Measurements from ENCODE around the gene CYP19A1.

Gene CYP19A1

GRCh38 chr15:51356983-51357382 is 18.6 kb upstream of the CYP19A1 start:
- DNase-seq: no peak

- DNase-seq: no peak
Observed at GRCh38 chr15:51356147-51356546, 17.8 kb upstream of the CYP19A1 start.

GRCh38 chr15:51355096-51355495 is 16.7 kb upstream of the CYP19A1 start:
- DNase-seq: no peak

GRCh38 chr15:51353976-51354375 is 15.6 kb upstream of the CYP19A1 start:
- no peak for DNase-seq

- DNase-seq: no peak
Observed at GRCh38 chr15:51350723-51351122, 12.3 kb upstream of the CYP19A1 start.

- DNase-seq: no peak
Observed at GRCh38 chr15:51349156-51349844, 10.9 kb upstream of the CYP19A1 start.

GRCh38 chr15:51348688-51349087 is 10.3 kb upstream of the CYP19A1 start:
- DNase-seq: no peak

GRCh38 chr15:51346136-51346535 is 7.7 kb upstream of the CYP19A1 start:
- DNase-seq: no peak

GRCh38 chr15:51343466-51343865 is 5.1 kb upstream of the CYP19A1 start:
- DNase-seq: no peak

GRCh38 chr15:51342227-51342999 is 4.0 kb upstream of the CYP19A1 start:
- no peak for DNase-seq

GRCh38 chr15:51341366-51342226 is 3.2 kb upstream of the CYP19A1 start, which contains the start of gene GLDN:
Gene GLDN, plus strand, starts transcription at chr15:51341655. Its CDS starts 30 bp downstream, at chr15:51341685.
- peak; percentile 13 for DNase-seq

- no peak for DNase-seq
Observed at GRCh38 chr15:51335538-51336410, 2.6 kb downstream of the CYP19A1 start.

- no peak for DNase-seq
Observed at GRCh38 chr15:51335087-51335486, 3.3 kb downstream of the CYP19A1 start.

GRCh38 chr15:51334011-51334451 is 4.4 kb downstream of the CYP19A1 start:
- no peak for DNase-seq

GRCh38 chr15:51333571-51333970 is 4.8 kb downstream of the CYP19A1 start:
- DNase-seq: no peak

- peak; percentile 30 for DNase-seq
Observed at GRCh38 chr15:51332206-51333147, 5.9 kb downstream of the CYP19A1 start.

- no peak for DNase-seq
Observed at GRCh38 chr15:51331141-51331540, 7.3 kb downstream of the CYP19A1 start.

GRCh38 chr15:51328926-51329325 is 9.5 kb downstream of the CYP19A1 start:
- no peak for DNase-seq

- no peak for DNase-seq
Observed at GRCh38 chr15:51327081-51327480, 11.3 kb downstream of the CYP19A1 start.

GRCh38 chr15:51325167-51325566 is 13.2 kb downstream of the CYP19A1 start:
- DNase-seq: no peak

GRCh38 chr15:51323749-51324148 is 14.6 kb downstream of the CYP19A1 start:
- no peak for DNase-seq

Data from fibroblast of skin of abdomen (primary cell).